ENCODE results near the gene TOX2. TPM values are rescaled to one million over a fixed set of nuclear protein-coding genes. Genes with fewer than 3 reads are reported as not detected.

The TOX2 gene
- total RNA-seq, 1 experiment from 2014 or later, result 1.7 TPM

- no peak overlapping the region for H2AK5ac ChIP-seq (ENCODE audit: insufficient read length, low read length)
- H3K4me2 ChIP-seq (ENCODE audit: insufficient read depth, insufficient read length, low read length), result no peak overlapping the region
- H3K18ac ChIP-seq (ENCODE audit: insufficient read length, low read depth, low read length), result no peak overlapping the region
- no peak overlapping the region for H2BK12ac ChIP-seq (ENCODE audit: insufficient read length, low read depth, low read length)
- no peak overlapping the region for H2BK120ac ChIP-seq (ENCODE audit: low read depth, low read length, poor library complexity, severe bottlenecking)
- H4K20me1 ChIP-seq (ENCODE audit: control insufficient read depth, insufficient read depth, insufficient read length), result no peaks in the 10 kb centered on the region
- H4K91ac ChIP-seq (ENCODE audit: insufficient read length, low read depth, low read length), result no peak overlapping the region
- H3K14ac ChIP-seq (ENCODE audit: insufficient read depth, low read length), result no peak overlapping the region
- peaks cover 0 to 10% of the 10 kb centered on the region in 2 experiments; a peak in 2 of 4 replicates for H3K4me1 Mint-ChIP-seq
- H2BK15ac ChIP-seq (ENCODE audit: low read depth, low read length), result no peak overlapping the region
- H3K9ac ChIP-seq (ENCODE audit: extremely low read depth, insufficient read length, low read length), result no peak overlapping the region
- no peak overlapping the region for H4K5ac ChIP-seq (ENCODE audit: insufficient read length, low read depth, low read length)
- no peaks in the 10 kb centered on the region for H3K79me1 ChIP-seq (ENCODE audit: insufficient read depth, low read depth, low read length, poor library complexity, severe bottlenecking)
- H3K27ac ChIP-seq (ENCODE audit: insufficient read length, low read depth, low read length), result no peak overlapping the region
- no peak overlapping the region for H3T11ph ChIP-seq (ENCODE audit: low read length)
- no peaks in the 10 kb centered on the region for H3K27me3 Mint-ChIP-seq (ENCODE audit: low read depth)
- no peak overlapping the region for H2BK5ac ChIP-seq (ENCODE audit: insufficient read length, low read length)
- no peaks in the 10 kb centered on the region for H3K23me2 ChIP-seq (ENCODE audit: insufficient read length, low read depth, low read length, poor library complexity, severe bottlenecking)
- no peaks in the 10 kb centered on the region; a peak in 1 of 7 replicates for H3K36me3 Mint-ChIP-seq (ENCODE audit: insufficient read depth in 1 of 3, low read depth in 3 of 3)
- H2BK20ac ChIP-seq (ENCODE audit: low read depth, low read length, poor library complexity, severe bottlenecking), result no peak overlapping the region
- H2AFZ ChIP-seq (ENCODE audit: low read length), result no peak overlapping the region
- no peak overlapping the region for H4K8ac ChIP-seq (replicated peaks; ENCODE audit: insufficient read length, low read depth, low read length)
- no peaks in the 10 kb centered on the region for H3K4me1 ChIP-seq (ENCODE audit: insufficient read depth, low read length)
- H3K4me3 Mint-ChIP-seq, result no peak overlapping the region
- H3K79me2 ChIP-seq (ENCODE audit: insufficient read depth, low read length), result no peaks in the 10 kb centered on the region
- H3K4ac ChIP-seq (ENCODE audit: low read depth, low read length), result no peak overlapping the region
- no peak for DNase-seq
- no peaks in the 10 kb centered on the region for H3K9me3 ChIP-seq (ENCODE audit: control insufficient read depth, low read depth, low read length)
- no peaks in the 10 kb centered on the region for H3K27me3 ChIP-seq (ENCODE audit: insufficient read depth, low read length)
- no peak for TF ChIP-seq CTCF (conservative IDR thresholded peaks at IDR 0.05)
- WGBS (ENCODE audit: extremely low coverage, insufficient read length, low lambda C conversion rate), result no CpG with 5 or more reads among the region's 4 CpGs
- no peak overlapping the region for H3K23ac ChIP-seq (ENCODE audit: insufficient read length, low read depth, low read length)
- no peak overlapping the region for H3K27ac Mint-ChIP-seq
- no peak overlapping the region for H3K56ac ChIP-seq (ENCODE audit: insufficient read length, low read depth, low read length)
- peaks cover 0 to 2% of the 10 kb centered on the region in 2 experiments; a peak in 1 of 5 replicates for H3K9me3 Mint-ChIP-seq
These were observed 69.9 kb downstream of the TOX2 start for GRCh38 chr20:43984587-43984986.
